ENCODE data around the gene CLTCL1. TPM values are rescaled to one million over a fixed set of nuclear protein-coding genes. Genes with fewer than 3 reads are reported as not detected.

CLTCL1 gene
- total and polyA plus RNA-seq, 12 donors, result 13.0 to 62.8 (median 21.8) TPM

GRCh38 chr22:19197997-19198865, 93.3 kb downstream of the CLTCL1 start:
- DNase-seq, result no peak
- H3K4me1 ChIP-seq (replicated peaks in 1 of 2), result no peaks in the 10 kb centered on the region
- no peak overlapping the region for H3K4me3 ChIP-seq
- H3K27ac ChIP-seq, result no peak overlapping the region
- TF ChIP-seq CTCF (IDR thresholded peaks at IDR 0.05), result no peak
- no peak for TF ChIP-seq POLR2A (IDR thresholded peaks at IDR 0.05)
- intact Hi-C loops (cut with DNase I), result no loop called here
- 92 to 98% (median 95%) methylated on average over 10 of the region's 10 CpGs for WGBS, 4 donors
- H3K27me3 ChIP-seq, result no peaks in the 10 kb centered on the region
- H3K9me3 ChIP-seq (replicated peaks in 1 of 3), result no peaks in the 10 kb centered on the region
- no peaks in the 10 kb centered on the region for H3K36me3 ChIP-seq (replicated peaks in 1 of 2)

DNA sequence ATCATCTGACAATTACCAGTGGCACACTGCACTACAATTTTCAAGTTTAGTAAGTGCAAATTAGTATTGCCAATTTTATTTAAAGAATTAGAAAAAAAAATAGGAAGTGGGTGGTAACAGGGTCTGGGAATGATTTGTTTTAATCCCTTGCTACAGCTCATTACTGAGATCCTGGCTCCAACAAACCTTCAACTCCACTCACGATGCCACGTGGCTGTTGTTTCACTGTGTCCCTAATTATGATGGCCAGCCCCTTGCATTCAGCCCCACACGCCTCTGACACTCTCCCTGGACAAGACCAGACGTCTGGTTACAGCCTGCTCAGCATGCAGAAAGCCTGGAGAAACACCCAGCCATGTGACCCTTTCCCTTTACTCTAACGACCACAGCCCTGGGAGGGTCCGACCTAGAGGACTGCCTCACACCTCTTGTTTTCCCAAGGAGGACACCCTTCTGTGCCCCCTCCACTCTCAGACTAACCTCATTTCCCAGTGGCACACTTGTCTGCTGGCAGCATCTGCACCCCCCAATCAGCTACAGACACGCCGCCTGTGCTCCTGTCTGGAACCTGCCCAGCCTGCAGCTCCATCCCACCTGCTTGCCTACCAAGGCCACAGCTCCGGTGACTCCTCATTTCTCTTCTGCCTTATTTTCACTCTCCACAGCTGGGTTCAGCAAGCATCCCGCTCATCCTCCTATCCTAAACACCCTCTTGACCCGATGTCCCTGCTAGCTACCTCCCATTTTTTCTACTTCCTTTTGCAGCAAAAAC, 94.5 kb downstream of the CLTCL1 start:
- Histone ChIP-seq H3K9me3 (replicated peaks in 1 of 3) (no peaks in the 10 kb centered on the region), H3K27ac (no peak overlapping the region), H3K4me1 (replicated peaks in 1 of 2) (no peaks in the 10 kb centered on the region), H3K4me3 (no peak overlapping the region), H3K27me3 (no peaks in the 10 kb centered on the region), H3K36me3 (replicated peaks in 1 of 2) (no peaks in the 10 kb centered on the region)
- intact Hi-C loops (cut with DNase I), result no loop called here
- DNase-seq, result no peak
- WGBS, 4 donors, result 78 to 91% (median 83%) methylated on average over 11 of the region's 11 CpGs
- TF ChIP-seq CTCF (IDR thresholded peaks at IDR 0.05) (no peak), POLR2A (IDR thresholded peaks at IDR 0.05) (no peak)

- no peak for DNase-seq
- no peaks in the 10 kb centered on the region for H3K9me3 ChIP-seq (replicated peaks in 1 of 3)
- WGBS, 4 donors, result 83 to 86% (median 85%) methylated on average over 15 to 23 of the region's 23 CpGs
- H3K36me3 ChIP-seq (replicated peaks in 1 of 2), result no peaks in the 10 kb centered on the region
- no peaks in the 10 kb centered on the region for H3K4me1 ChIP-seq (replicated peaks in 1 of 2)
- no peaks in the 10 kb centered on the region for H3K27me3 ChIP-seq
- intact Hi-C loops (cut with DNase I), result no loop called here
- no peak for TF ChIP-seq CTCF (IDR thresholded peaks at IDR 0.05)
- TF ChIP-seq POLR2A (IDR thresholded peaks at IDR 0.05), result no peak
- no peak overlapping the region for H3K4me3 ChIP-seq
- H3K27ac ChIP-seq, result no peak overlapping the region
Measured at GRCh38 chr22:19195796-19196731, 95.5 kb downstream of the CLTCL1 start.
